Heart right ventricle (tissue), 16 donors: Measurements from ENCODE around the gene ZNF260. TPM values are rescaled to one million over a fixed set of nuclear protein-coding genes. Genes with fewer than 3 reads are reported as not detected.
A peak's percentile ranks its signal among the peaks of the same experiment; 100 is the strongest.

ENCODE experiments used
- ATAC-seq, 8 donors: fragments of 200-7000 bp; cut with Tn5 transposase; one replicate each; pipeline ENCODE4 v1.9.1; 2020; ENCODE audit warnings: mild to moderate bottlenecking in 8 of 8, moderate library complexity in 8 of 8, moderate number of reproducible peaks in 1 of 8
- DNase-seq, 2 donors: peaks; one replicate each; pipeline ENCODE4 v3.0.0-alpha.2; 2020
- H3K27ac ChIP-seq, 10 donors: fragments of 200-600 bp; sonication (generic) in 2 of 10; one replicate each; pipeline versions ENCODE4 v1.5.0 to v1.8.0; 2020 to 2022; ENCODE audit warnings: mild to moderate bottlenecking in 3 of 10
- H3K27me3 ChIP-seq, 7 donors: fragments of 200-600 bp; one replicate each; pipeline ENCODE4 v1.8.0; 2021 to 2022; ENCODE audit warnings: mild to moderate bottlenecking in 2 of 7
- H3K36me3 ChIP-seq, 9 donors: fragments of 200-600 bp; sonication (generic) in 1 of 9; one replicate each; pipeline versions ENCODE4 v1.5.0 to v1.8.0; 2020 to 2022; ENCODE audit warnings: mild to moderate bottlenecking in 2 of 9
- H3K4me1 ChIP-seq, 9 donors: fragments of 200-600 bp; sonication (generic) in 1 of 9; one replicate each; pipeline versions ENCODE4 v1.5.0 to v1.8.0; 2020 to 2022; ENCODE audit warnings: mild to moderate bottlenecking in 4 of 9
- H3K4me3 ChIP-seq, 10 donors: fragments of 200-600 bp; sonication (generic) in 2 of 10; one replicate each; pipeline versions ENCODE4 v1.5.0 to v1.8.0; 2020 to 2022; ENCODE audit warnings: mild to moderate bottlenecking in 7 of 10, moderate library complexity in 2 of 10
- H3K9me3 ChIP-seq, 11 donors: fragments of 200-600 bp in 10 of 11; sonication (generic) in 2 of 11; one replicate each; pipeline versions ENCODE4 v1.5.0 to v1.8.0; 2013 to 2022; ENCODE audit warnings: mild to moderate bottlenecking in 2 of 11, control low read depth in 1 of 11, moderate library complexity in 1 of 11
- CTCF ChIP-seq, 9 donors: fragments of 200-600 bp; sonication (generic) in 2 of 9; IDR thresholded peaks; one replicate each; pipeline versions ENCODE4 v1.5.0 to v1.8.0; 2021 to 2022; ENCODE audit warnings: antibody characterized with exemption in 9 of 9, mild to moderate bottlenecking in 5 of 9, moderate library complexity in 1 of 9
- whole genome bisulfite sequencing, 2 donors: extraction: QIAGEN DNeasy Blood & Tissue Kit; methylation state at CpG; one replicate each; pipeline ENCODE4 v1.1.7; 2013; ENCODE audit warnings: inconsistent platforms in 1 of 2; 5-methylcytosine and 5-hydroxymethylcytosine counted together
- intact Hi-C, 10 donors: fragments of 100-400 bp; cut with DNase I; formaldehyde crosslinking; loops; one replicate each; pipeline versions ENCODE4 v1.11.1 to v1.14.2; 2022
- polyA plus RNA-seq, 2 donors: library from polyadenylated mRNA; stranded (reverse); fragments of 200-250 nt; gene quantifications; one replicate each; pipeline ENCODE4 v1.2.3, GENCODE V29; 2013
- total RNA-seq, 10 donors: library from RNA; stranded (reverse); fragmentation: NEBNext Ultra II Directional in 3 of 10; extraction: Animal tissue kit (Norgen Biotek cat#: 25700) in 3 of 10; gene quantifications; one replicate each; pipeline versions ENCODE4 v1.2.1 to v1.2.4, GENCODE V29; 2021 to 2023
- donor health status: Arrhythmogenic right ventricular cardiomyopathy.
- donor health status: ischemic (EF 13 %, LVEDD 7.1; RV severe dilation, severe dysfunction).
- donor health status: healthy with polysubstance abuse.
- donor health status: DM: no; HTN: yes; CAD: no.
- donor health status: DM: no; HTN: no; CAD: no.
- donor health status: ischemic (EF 25% LVEDD 6.9; RV normal size, moderate dysfunction).
- donor health status: ischemic (EF 25% LVEDD 5.7; RV mildly dilated, moderate dysfunction).
- donor health status: healthy.
- donor health status: DM: yes; HTN: yes; CAD: no.
- donor health status: Ischemic cardiomyopathy.
- donor health status: ischemic (EF 35%, LVEDD 5.7; RV mildly dilated, moderate dysfunction).
- donor health status: nonischemic (EF 11% LVEDD 7.7; RV severe dilation, severe dysfunction).
- donor health status: DM: yes; HTN: yes; CAD: no.
- donor health status: PGD.
- donor health status: ischemic (EF 29% LVEDD 5.4; RV normal size, mild dysfunction).
- donor health status: nonischemic (EF 23%, LVEDD 6.1; RV moderate dilation, normal function).

Gene ZNF260
- total and polyA plus RNA-seq, 12 donors, result 2.7 to 12.8 (median 7.9) TPM

- no peak for ATAC-seq
- no peak overlapping the region for H3K27ac ChIP-seq
Measured at GRCh38 chr19:36564391-36564790, 36.3 kb upstream of the ZNF260 start.

GRCh38 chr19:36547001-36547732 lies 19.1 kb upstream of the ZNF260 start:
- Histone ChIP-seq H3K36me3 (peaks cover 9 to 100% (median 92%) of the 10 kb centered on the region in 9 donors), H3K4me1 (no peaks in the 10 kb centered on the region), H3K27me3 (no peaks in the 10 kb centered on the region), H3K9me3 (peaks cover 22 to 100% (median 100%) of the 10 kb centered on the region in 11 donors), H3K4me3 (no peak overlapping the region), H3K27ac (no peak overlapping the region)
- no peak for TF ChIP-seq CTCF (IDR thresholded peaks at IDR 0.05)
- DNase-seq, result no peak
- WGBS, 2 donors, result 98 to 99% methylated on average over 5 of the region's 5 CpGs
- intact Hi-C loops, result loop anchor here in 1 of 10 donors (10.0 kb wide), 1 partner anchor 1038 kb away; no protein-coding TSS in a partner anchor
- no peak for ATAC-seq

More at GRCh38 chr19:36564391-36564790, 36.3 kb upstream of the ZNF260 start:
- DNase-seq, result no peak
- WGBS, 2 donors, result 100% methylated on average over 1 of the region's 1 CpG
- intact Hi-C loops, result no loop called here
- peaks cover 0 to 100% (median 78%) of the 10 kb centered on the region in 11 donors for H3K9me3 ChIP-seq
- no peak overlapping the region for H3K4me3 ChIP-seq
- peaks cover 0 to 100% (median 54%) of the 10 kb centered on the region in 9 donors for H3K36me3 ChIP-seq
- no peak for TF ChIP-seq CTCF (IDR thresholded peaks at IDR 0.05)
- H3K4me1 ChIP-seq, result no peaks in the 10 kb centered on the region
- no peaks in the 10 kb centered on the region for H3K27me3 ChIP-seq

- 8 to 9% methylated on average over 12 of the region's 12 CpGs for WGBS, 2 donors
- DNase-seq, result no peak
- TF ChIP-seq CTCF (IDR thresholded peaks at IDR 0.05), result no peak
- Histone ChIP-seq H3K9me3 (peaks cover 0 to 70% (median 38%) of the 10 kb centered on the region in 11 donors), H3K27me3 (no peaks in the 10 kb centered on the region), H3K36me3 (peaks cover 0 to 47% (median 14%) of the 10 kb centered on the region in 9 donors), H3K27ac (peak overlapping the region in 9 of 10 donors; percentile 89 to 95 (median 91)), H3K4me1 (peaks cover 0 to 28% (median 19%) of the 10 kb centered on the region in 9 donors), H3K4me3 (peak overlapping the region; percentile 44 to 70 (median 64))
- peak in 7 of 8 donors; percentile 2 to 49 (median 5) for ATAC-seq
- intact Hi-C loops, result loop anchor here in 5 of 10 donors (2.0 to 10.0 kb wide), 4 partner anchors 40 to 146 kb away; partner anchors contain the start of genes ZNF566 (in 3 of the 5) and ZNF529 (in 2 of the 5)
Measured at GRCh38 chr19:36528921-36529518, 949 bp upstream of the ZNF260 start.

GRCh38 chr19:36527873-36528193 lies 238 bp downstream of the ZNF260 start:
- WGBS, 2 donors, result 1% methylated on average over 13 of the region's 13 CpGs
- peaks cover 0 to 47% (median 25%) of the 10 kb centered on the region in 9 donors for H3K36me3 ChIP-seq
- no peak for TF ChIP-seq CTCF (IDR thresholded peaks at IDR 0.05)
- DNase-seq (no peak), ATAC-seq (peak in 2 of 8 donors; percentile 8 to 24)
- peaks cover 0 to 28% (median 19%) of the 10 kb centered on the region in 9 donors for H3K4me1 ChIP-seq
- H3K9me3 ChIP-seq, result peaks cover 0 to 70% (median 35%) of the 10 kb centered on the region in 11 donors
- peak overlapping the region; percentile 44 to 70 (median 64) for H3K4me3 ChIP-seq
- peak overlapping the region; percentile 68 to 95 (median 91) for H3K27ac ChIP-seq
- no peaks in the 10 kb centered on the region for H3K27me3 ChIP-seq
- intact Hi-C loops, result loop anchor here in 5 of 10 donors (2.0 to 10.0 kb wide), 4 partner anchors 39 to 147 kb away; partner anchors contain the start of genes ZNF566 (in 3 of the 5) and ZNF529 (in 2 of the 5)
